B cell (primary cell): ENCODE data around the gene CABP5. TPM values are rescaled to one million over a fixed set of nuclear protein-coding genes. Genes with fewer than 3 reads are reported as not detected.

Experiments
- ATAC-seq: fragments of 200-7000 bp; cut with Tn5 transposase; one replicate; pipeline ENCODE4 v1.10.0; 2021; ENCODE audit warnings: low read depth, mild to moderate bottlenecking, moderate number of reproducible peaks, moderate library complexity
- CTCF ChIA-PET: fragments of 350-600 bp; sonication (Branson Sonifier 250); formaldehyde crosslinking; loops from one replicate; lab custom pipeline; 2021; ENCODE audit warnings: antibody characterized with exemption, inconsistent platforms; lab: Charles Lee
- POLR2A ChIA-PET: fragments of 350-600 bp; sonication (Branson Sonifier 250); formaldehyde crosslinking; loops from one replicate; lab custom pipeline; 2021; ENCODE audit warnings: antibody characterized with exemption; lab: Charles Lee
- DNase-seq: peaks from one replicate; pipeline ENCODE4 v3.0.0; 2013
- H2AFZ ChIP-seq: 2 replicates; pipeline ENCODE4 v1.6.1; 2012; ENCODE audit warnings: mild to moderate bottlenecking, low read depth, low read length; ENCODE audit not compliant: insufficient read depth, poor library complexity, severe bottlenecking
- H3K27ac ChIP-seq, 2 donors: 1 replicate in 1 of 2; 2 replicates in 1 of 2; pipeline ENCODE4 v1.5.1; 2012 to 2013; ENCODE audit warnings: low read length in 2 of 2, mild to moderate bottlenecking in 2 of 2, moderate library complexity in 1 of 2
- H3K27me3 ChIP-seq, 4 experiments: fragments of 200-600 bp in 1 of 4; sonication (generic) in 1 of 4; replicated peaks in 1 of 4; 1 replicate in 2 of 4; 2 replicates in 2 of 4; pipeline versions ENCODE4 v1.6.1 to v1.7.0; 2013 to 2016; ENCODE audit warnings: low read length in 3 of 4, mild to moderate bottlenecking in 2 of 4, mixed read lengths in 1 of 4, moderate library complexity in 1 of 4; ENCODE audit not compliant: insufficient read depth in 4 of 4, control insufficient read depth in 3 of 4; ENCODE audit errors: control extremely low read depth in 1 of 4
- H3K36me3 ChIP-seq, 2 experiments: replicated peaks in 1 of 2; 1 replicate in 1 of 2; 2 replicates in 1 of 2; pipeline versions ENCODE4 v1.6.1 to v1.7.1; 2013; ENCODE audit warnings: low read length in 1 of 2; ENCODE audit not compliant: insufficient read depth in 2 of 2, control insufficient read depth in 1 of 2; ENCODE audit errors: control extremely low read depth in 1 of 2, extremely low read depth in 1 of 2
- H3K4me1 ChIP-seq, 2 donors: fragments of 200-600 bp in 1 of 2; sonication (generic) in 1 of 2; 1 replicate in 1 of 2; 2 replicates in 1 of 2; pipeline versions ENCODE4 v1.5.1 to v1.6.1; 2013 to 2017; ENCODE audit warnings: low read length in 2 of 2; ENCODE audit not compliant: control insufficient read depth in 2 of 2, insufficient read depth in 2 of 2
- H3K4me2 ChIP-seq: replicated peaks from 2 replicates; pipeline ENCODE3; 2012; ENCODE audit warnings: mild to moderate bottlenecking, low read depth, low read length; ENCODE audit not compliant: poor library complexity, severe bottlenecking
- H3K4me3 ChIP-seq, 5 experiments: fragments of 200-600 bp in 1 of 5; sonication (generic) in 1 of 5; 1 replicate in 3 of 5; 2 replicates in 2 of 5; pipeline versions ENCODE4 v1.5.1 to v1.7.0; 2011 to 2016; ENCODE audit warnings: low read length in 4 of 5, mild to moderate bottlenecking in 4 of 5, low read depth in 2 of 5, control low read depth in 1 of 5, moderate library complexity in 1 of 5; ENCODE audit not compliant: insufficient read depth in 1 of 5; ENCODE audit errors: control extremely low read depth in 1 of 5, extremely low read depth in 1 of 5
- H3K79me2 ChIP-seq: fragments of 200-600 bp; sonication (generic); one replicate; pipeline ENCODE4 v1.6.0; 2016; ENCODE audit warnings: low read length; ENCODE audit not compliant: control insufficient read depth, insufficient read depth
- H3K9ac ChIP-seq: fragments of 200-600 bp; sonication (generic); 2 replicates; pipeline ENCODE4 v1.6.1; 2017; ENCODE audit warnings: mild to moderate bottlenecking, low read length, moderate library complexity
- H3K9me3 ChIP-seq, 3 donors: one replicate each; pipeline versions ENCODE4 v1.6.1 to v1.7.1; 2013; ENCODE audit warnings: low read length in 2 of 3; ENCODE audit not compliant: control insufficient read depth in 2 of 3, insufficient read depth in 1 of 3; ENCODE audit errors: control extremely low read depth in 1 of 3
- H4K20me1 ChIP-seq: 2 replicates; pipeline ENCODE4 v1.6.0; 2012; ENCODE audit warnings: mild to moderate bottlenecking, low read length; ENCODE audit not compliant: insufficient read depth, control insufficient read depth, poor library complexity, severe bottlenecking
- H3K27ac Mint-ChIP-seq: one replicate; pipeline ENCODE4 v1.8.0; 2021; ENCODE audit warnings: mixed read lengths
- H3K27me3 Mint-ChIP-seq: one replicate; pipeline ENCODE4 v1.8.0; 2021; ENCODE audit warnings: mixed read lengths
- H3K4me1 Mint-ChIP-seq: one replicate; pipeline ENCODE4 v1.8.0; 2021; ENCODE audit warnings: mixed read lengths
- H3K4me3 Mint-ChIP-seq: one replicate; pipeline ENCODE4 v1.8.0; 2021; ENCODE audit warnings: mixed read lengths
- H3K9me3 Mint-ChIP-seq: one replicate; pipeline ENCODE4 v1.8.0; 2022; ENCODE audit warnings: mixed read lengths; ENCODE audit not compliant: insufficient read depth
- EZH2 ChIP-seq: IDR thresholded peaks from 2 replicates; pipeline ENCODE4 v1.6.1; 2012; ENCODE audit warnings: borderline replicate concordance, low read depth, mild to moderate bottlenecking, moderate library complexity, low read length; ENCODE audit not compliant: insufficient read depth, poor library complexity, severe bottlenecking
- WGBS: methylation state at CpG from one replicate; pipeline ENCODE4 v1.1.5; 2013; ENCODE audit warnings: missing lambda C conversion rate; ENCODE audit not compliant: insufficient coverage; 5-methylcytosine and 5-hydroxymethylcytosine counted together
- intact Hi-C: fragments of 100-400 bp; cut with micrococcal nuclease; formaldehyde crosslinking; loops from one replicate; pipeline ENCODE4 v1.10.0; 2022
- polyA plus RNA-seq: library from polyadenylated mRNA; depleted of rRNA; stranded (reverse); fragments of >200 nt; gene quantifications from 2 replicates; pipeline ENCODE4 v1.2.3, GENCODE V29; 2012
- total RNA-seq, 2 donors: library from RNA; stranded (reverse); fragments of 120-200 nt in 1 of 2; gene quantifications; 1 replicate in 1 of 2; 2 replicates in 1 of 2; pipeline versions ENCODE4 v1.2.3 to v1.2.4, GENCODE V29; 2013 to 2022
- TF ChIP-seq, protein P1 (sequence below): fragments of 200-600 bp; IDR thresholded peaks from one replicate; pipeline ENCODE4 v1.8.0; 2022; ENCODE audit warnings: antibody characterized with exemption, mild to moderate bottlenecking

Gene CABP5
- total and polyA plus RNA-seq, 2 donors (not counting 1 experiment from before 2014, with no cell fraction given): not detected

DNA sequence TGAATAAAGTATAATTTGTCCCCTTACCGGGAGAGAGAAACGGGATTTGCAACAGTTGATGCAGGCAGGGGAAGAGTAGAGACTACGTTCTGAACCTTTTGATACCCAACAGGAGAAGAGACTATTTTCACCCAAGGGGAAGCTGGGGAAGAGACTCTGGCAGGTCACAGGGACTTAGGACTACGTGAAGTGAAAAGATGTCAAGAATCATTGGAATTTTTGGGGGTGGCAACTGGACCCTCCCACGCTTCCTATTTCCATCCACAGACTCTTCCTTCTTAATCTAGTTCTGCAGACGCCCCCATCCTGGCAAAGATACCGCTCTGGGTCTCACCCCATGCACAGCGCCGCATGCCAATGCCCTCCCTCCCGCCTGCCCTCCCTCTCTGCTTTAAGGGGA is 13.8 kb downstream of the CABP5 start:
- Histone ChIP-seq H3K36me3 (no peaks in the 10 kb centered on the region), H2AFZ (no peak overlapping the region), H3K4me2 (no peak overlapping the region), H3K9ac (no peak overlapping the region), H3K4me3 (no peak overlapping the region), H3K79me2 (no peaks in the 10 kb centered on the region), H3K27ac (no peak overlapping the region), H4K20me1 (no peaks in the 10 kb centered on the region), H3K4me1 (no peaks in the 10 kb centered on the region), H3K9me3 (peaks cover 0 to 3% (median 0%) of the 10 kb centered on the region in 3 donors), H3K27me3 (peaks cover 0 to 4% (median 0%) of the 10 kb centered on the region in 4 experiments)
- H3K9me3 Mint-ChIP-seq: no peaks in the 10 kb centered on the region
- DNase-seq (no peak), ATAC-seq (no peak)
- H3K27me3 Mint-ChIP-seq: peaks cover 22% of the 10 kb centered on the region
- ChIA-PET CTCF (no interaction called here), POLR2A (no interaction called here)
- TF ChIP-seq EZH2: no peak
- TF ChIP-seq, protein P1, sequence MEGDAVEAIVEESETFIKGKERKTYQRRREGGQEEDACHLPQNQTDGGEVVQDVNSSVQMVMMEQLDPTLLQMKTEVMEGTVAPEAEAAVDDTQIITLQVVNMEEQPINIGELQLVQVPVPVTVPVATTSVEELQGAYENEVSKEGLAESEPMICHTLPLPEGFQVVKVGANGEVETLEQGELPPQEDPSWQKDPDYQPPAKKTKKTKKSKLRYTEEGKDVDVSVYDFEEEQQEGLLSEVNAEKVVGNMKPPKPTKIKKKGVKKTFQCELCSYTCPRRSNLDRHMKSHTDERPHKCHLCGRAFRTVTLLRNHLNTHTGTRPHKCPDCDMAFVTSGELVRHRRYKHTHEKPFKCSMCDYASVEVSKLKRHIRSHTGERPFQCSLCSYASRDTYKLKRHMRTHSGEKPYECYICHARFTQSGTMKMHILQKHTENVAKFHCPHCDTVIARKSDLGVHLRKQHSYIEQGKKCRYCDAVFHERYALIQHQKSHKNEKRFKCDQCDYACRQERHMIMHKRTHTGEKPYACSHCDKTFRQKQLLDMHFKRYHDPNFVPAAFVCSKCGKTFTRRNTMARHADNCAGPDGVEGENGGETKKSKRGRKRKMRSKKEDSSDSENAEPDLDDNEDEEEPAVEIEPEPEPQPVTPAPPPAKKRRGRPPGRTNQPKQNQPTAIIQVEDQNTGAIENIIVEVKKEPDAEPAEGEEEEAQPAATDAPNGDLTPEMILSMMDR: no peak
- H3K27ac Mint-ChIP-seq: no peak overlapping the region
- WGBS: 80% methylated on average over 1 of the region's 10 CpGs
- H3K4me3 Mint-ChIP-seq: no peak overlapping the region
- H3K4me1 Mint-ChIP-seq: no peaks in the 10 kb centered on the region
- intact Hi-C loops: no loop called here

- 88% methylated on average over 7 of the region's 7 CpGs for WGBS
- Histone ChIP-seq H3K36me3 (no peaks in the 10 kb centered on the region), H3K4me1 (no peaks in the 10 kb centered on the region), H3K9me3 (peaks cover 0 to 3% (median 0%) of the 10 kb centered on the region in 3 donors), H3K27ac (no peak overlapping the region), H3K4me3 (no peak overlapping the region), H3K27me3 (peaks cover 0 to 4% (median 0%) of the 10 kb centered on the region in 4 experiments), H3K9ac (no peak overlapping the region), H4K20me1 (no peaks in the 10 kb centered on the region), H3K79me2 (no peaks in the 10 kb centered on the region), H2AFZ (no peak overlapping the region), H3K4me2 (no peak overlapping the region)
- DNase-seq (no peak), ATAC-seq (no peak)
- Mint-ChIP-seq H3K4me1 (no peaks in the 10 kb centered on the region), H3K27ac (no peak overlapping the region), H3K9me3 (no peaks in the 10 kb centered on the region), H3K27me3 (peaks cover 22% of the 10 kb centered on the region), H3K4me3 (no peak overlapping the region)
- no peak for TF ChIP-seq EZH2
- TF ChIP-seq, protein P1: no peak
- CTCF ChIA-PET: no interaction called here
- intact Hi-C loops: no loop called here
- POLR2A ChIA-PET: no interaction called here
Measured at GRCh38 chr19:48029431-48029830, 14.4 kb downstream of the CABP5 start.
